NCI-H187 treated with DMSO at 0.1 percent for 48 hours (cell line): Measurements from ENCODE around the gene RARA.

ENCODE experiments used
- DNase-seq: peaks from one replicate; lab custom pipeline; 2025; lab: John Stamatoyannopoulos, UW

Gene RARA

DNA sequence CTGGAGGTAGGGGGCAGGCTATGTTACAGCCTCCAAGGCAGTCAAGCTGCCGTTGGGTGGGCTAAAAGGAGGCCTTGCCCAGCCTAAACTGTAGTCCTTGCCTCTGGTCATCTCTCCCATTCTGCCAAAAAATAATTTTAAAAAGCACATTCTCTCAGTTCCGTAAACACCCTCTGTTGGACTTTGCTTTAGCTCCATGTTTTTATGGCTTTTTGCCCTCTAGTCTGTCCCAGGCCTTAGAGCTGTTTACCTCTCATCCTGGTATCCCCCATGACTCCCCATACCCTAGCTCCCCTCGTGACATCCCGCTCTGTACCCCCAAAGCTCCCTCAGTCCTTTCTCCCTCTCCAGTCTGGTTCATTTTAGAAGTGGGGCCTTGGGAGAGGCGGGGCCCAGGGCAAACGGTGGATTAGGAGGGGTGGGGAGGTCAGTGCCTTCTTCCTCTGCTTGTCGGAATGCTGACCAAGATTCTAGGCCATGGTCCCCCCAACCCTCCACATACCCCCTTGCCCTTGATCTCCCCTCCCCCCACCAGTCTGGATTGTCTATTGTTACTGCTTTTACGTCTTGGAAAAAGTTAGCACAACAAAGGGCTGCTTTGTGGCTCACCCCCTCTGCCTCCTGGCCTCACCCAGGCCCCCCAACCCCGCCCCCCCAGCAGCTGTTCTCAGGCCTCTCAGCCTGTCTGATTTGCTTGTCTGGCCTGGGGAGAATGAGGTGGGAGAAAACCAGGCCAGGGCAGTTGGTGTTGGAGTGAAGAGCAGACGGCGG lies 37.2 kb downstream of the RARA start:
- DNase-seq, result no peak

DNA sequence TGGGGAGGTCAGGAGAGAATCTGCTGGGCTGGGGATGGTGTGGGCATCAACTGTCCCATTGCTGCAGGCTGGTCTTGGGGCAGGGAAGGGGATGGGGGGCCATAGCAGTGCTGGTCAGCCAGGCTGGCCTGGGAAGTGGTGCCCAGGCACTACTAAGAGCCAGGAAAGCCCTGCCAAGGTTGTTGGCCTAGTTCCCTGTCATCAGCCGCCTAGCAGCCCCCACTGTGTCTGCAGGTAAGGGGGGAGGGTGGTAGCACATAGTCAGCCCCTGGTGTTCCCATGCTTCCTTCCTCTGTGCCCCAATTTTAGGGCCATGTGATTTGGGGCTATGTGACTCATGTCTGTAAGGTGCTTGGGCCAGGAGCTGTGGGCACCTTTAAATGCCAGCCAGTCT lies 37.8 kb downstream of the RARA start:
- no peak for DNase-seq

DNA sequence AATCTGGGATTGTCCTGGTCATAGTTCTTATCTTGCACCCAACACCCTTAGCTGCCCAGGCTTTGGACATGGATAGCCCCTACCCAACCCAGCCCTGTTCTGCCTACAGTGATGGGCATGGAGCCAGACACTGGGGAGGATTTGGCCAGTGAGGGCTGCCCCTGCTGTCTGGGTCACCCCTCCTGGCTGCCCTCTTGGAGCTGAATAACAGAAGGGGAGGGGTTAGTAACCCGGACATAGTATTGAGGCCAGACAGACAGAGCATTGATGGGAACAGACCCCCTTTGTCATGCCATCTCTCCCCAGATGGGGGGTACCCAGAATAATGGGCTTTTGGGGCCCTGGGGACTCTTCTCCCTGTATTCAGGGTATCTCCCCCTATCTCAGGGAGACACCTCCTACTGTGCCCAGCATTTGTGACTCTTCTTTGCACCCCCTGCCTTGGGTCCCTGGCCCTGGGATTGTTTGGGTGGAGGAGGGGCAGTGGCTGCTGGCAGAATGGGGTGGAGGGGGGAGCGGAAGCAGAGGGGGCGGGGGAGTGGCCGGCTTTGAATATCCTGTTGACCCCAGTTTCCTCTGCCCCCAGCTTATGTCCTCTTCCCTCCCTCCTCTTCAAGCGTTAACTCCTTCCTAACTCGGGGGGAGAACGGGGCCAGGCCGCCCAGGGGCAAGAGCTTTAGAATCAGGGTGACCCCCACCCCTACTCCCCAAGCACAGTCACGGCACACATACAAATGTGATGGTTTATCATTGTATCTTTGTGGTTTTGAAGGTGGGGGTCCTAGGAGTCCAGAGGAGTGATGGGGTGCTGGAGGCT lies 38.5 kb downstream of the RARA start:
- DNase-seq, result no peak

DNA sequence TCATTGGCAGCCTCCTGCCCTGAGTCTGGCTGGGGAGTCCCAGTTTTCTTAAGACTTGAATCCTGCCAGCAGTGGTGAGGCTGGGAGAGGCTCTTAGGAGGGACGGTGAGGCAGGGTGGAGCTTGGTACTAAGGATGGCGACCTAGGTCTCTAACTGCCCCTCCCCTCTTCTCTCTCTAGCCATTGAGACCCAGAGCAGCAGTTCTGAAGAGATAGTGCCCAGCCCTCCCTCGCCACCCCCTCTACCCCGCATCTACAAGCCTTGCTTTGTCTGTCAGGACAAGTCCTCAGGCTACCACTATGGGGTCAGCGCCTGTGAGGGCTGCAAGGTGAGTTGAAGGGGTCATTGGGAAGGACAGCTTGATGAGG lies 39.1 kb downstream of the RARA start:
- DNase-seq, result no peak

DNA sequence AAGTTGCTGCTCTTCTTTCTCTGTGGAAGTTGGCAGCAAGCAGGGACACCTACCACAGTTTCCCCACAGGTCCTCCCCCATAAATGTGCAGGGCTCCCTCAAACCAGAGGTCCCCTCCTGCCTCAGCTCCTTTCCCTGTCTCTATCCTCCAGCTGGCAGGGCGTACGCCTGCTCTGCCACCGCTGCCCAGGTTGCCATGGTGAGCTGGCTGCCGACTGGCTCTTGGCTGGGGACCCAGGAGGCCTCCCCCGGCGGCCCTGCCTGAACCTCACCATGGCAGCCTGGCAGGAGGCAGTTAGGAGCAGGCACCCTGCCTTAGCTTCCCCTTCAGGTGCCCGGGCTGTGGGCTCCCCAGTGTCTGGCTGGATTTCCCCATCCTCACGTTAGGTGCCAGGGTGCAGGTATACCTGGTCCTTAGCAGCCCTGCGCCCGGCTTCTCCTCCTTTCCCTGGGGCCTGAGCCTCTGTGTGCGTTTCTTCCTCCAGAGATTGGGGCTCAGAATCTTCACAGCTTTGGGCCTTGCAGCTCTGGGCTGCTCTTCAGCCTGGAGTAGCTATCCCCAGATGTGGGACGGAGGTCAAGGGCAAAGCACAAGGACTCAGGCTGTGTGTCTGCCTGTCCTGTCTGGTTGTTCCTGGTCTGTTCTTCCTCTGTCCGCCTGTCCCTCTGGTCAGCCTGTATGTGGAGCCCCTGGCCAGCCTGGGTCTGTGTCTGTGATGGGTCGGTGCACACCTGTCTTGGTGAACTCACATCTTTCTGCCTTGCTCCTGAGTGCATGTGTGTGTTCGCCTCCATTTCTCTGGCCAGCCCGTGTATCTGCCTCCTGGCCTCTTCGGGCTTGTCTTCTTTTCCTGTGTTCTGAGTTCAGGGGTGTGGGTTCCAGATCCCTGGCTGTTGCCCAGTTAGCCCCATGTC lies 39.8 kb downstream of the RARA start:
- DNase-seq, result no peak

DNA sequence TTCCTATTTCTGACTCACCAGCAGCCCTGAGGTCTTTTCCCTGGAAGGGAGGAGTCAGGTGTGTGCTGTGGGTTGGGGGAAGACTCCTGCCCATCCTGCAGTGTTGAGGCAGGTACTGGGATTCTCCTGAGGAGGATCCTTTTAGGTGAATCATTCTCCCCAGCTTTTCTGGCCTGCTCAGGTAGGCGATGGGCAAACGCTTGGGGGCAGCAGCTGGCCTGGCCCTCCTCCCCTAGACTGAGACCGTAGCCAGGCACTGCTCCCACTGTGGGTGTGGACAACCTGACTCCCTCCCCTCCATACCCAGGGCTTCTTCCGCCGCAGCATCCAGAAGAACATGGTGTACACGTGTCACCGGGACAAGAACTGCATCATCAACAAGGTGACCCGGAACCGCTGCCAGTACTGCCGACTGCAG lies 40.5 kb downstream of the RARA start:
- DNase-seq, result no peak

DNA sequence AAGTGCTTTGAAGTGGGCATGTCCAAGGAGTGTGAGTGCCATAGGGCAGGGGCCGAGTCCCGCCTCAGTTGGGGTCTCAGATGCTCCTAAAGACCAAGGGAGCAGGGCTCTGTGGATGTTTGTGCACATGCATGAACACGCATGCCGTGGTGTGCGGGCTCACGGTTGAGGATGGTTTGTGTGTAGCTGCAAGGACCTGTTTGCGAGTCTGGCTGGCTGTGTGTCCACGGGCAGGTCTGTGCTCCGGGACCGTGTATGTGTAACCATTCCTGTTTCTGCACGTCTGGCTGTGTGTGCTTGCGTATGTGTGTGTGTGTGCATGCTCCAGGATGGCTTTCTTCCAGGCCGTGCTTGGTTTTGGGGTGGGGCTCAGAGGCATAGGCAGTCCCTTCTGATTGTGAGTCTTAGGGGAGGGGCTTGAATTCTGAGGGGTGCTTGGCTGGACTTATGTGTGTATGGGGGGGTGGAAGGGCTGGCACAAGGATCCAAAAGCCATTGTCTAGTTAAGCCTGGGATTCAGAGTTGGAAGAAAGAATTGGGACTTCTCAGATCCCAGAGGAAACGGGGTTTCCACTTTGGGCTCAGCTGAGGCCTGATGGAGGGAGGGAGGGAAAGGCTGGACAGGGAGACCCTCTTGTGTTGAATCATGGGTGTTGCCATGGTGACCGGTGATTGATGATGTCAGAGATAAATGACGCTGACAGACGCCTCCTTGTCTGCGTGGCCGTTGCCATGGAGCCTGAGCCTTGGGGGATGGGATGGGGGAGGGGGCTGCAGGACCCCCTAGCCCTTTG lies 41.1 kb downstream of the RARA start:
- DNase-seq, result no peak

DNA sequence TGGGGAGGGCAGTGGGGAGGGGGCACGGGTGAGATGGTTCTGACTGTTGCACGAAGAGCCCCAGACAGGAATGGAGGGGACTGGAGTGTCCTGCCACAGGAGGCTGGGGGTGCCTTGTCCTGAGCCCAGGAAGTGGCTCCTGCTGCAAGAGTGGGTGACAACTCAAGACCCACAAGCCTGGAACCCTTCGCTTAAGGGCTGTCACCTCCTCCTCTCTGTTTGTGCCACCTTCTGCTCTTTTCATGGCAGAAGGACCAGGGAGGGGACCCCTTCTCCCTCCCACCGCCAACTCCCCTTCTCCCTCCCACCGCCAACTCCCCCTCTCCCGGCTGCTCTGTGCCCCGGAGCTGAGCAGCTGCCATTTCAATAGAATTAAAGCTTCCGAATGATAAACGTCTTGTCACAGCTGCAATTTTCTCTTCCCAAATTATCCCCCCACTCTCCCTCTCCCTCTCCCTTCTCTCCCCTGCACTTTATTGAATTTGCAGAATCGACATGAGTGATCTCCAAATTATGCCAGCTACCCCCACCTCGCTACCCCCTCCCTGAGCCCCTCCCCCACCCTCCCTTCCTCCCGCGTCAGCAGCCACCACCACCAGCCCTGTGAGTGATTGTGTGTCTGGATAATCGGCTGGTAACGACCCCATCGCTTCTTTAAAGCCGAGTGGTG lies 41.8 kb downstream of the RARA start:
- no peak for DNase-seq

DNA sequence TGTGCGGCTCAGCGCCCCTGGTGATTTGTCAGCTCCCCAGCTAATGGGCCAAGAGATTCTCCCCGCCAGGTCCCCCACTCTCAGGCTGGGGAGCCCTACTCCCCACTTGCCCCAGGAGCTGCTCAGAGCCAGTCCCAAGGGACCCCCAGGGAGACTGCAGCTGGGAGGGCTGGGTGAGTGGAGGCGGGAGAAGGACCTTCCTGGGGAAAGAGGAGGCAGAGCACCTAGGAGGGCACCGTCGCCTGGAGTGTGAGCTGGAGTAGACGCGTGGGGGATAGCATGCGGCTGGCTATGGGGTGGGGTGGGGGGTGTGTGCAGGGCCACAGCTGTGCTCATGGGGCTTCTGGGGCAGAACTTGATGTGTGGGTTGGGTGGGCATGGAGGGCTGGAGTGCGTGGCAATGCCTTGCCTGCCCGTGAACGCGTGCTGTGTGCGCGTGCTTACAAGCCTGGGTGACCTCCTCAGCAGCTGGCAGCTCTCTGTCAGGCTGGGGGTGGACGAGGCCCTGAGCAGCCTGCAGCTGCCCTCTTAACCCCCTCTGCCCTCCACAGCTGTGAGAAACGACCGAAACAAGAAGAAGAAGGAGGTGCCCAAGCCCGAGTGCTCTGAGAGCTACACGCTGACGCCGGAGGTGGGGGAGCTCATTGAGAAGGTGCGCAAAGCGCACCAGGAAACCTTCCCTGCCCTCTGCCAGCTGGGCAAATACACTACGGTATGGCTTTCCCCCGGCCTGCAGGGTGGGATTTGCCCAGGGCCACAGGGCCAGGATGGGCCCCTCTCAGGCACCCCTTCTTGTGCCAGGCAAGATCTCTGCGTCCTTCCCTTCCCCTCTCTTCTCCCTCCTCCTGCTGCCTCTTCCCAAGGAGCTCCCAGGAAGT lies 42.6 kb downstream of the RARA start:
- DNase-seq, result no peak

DNA sequence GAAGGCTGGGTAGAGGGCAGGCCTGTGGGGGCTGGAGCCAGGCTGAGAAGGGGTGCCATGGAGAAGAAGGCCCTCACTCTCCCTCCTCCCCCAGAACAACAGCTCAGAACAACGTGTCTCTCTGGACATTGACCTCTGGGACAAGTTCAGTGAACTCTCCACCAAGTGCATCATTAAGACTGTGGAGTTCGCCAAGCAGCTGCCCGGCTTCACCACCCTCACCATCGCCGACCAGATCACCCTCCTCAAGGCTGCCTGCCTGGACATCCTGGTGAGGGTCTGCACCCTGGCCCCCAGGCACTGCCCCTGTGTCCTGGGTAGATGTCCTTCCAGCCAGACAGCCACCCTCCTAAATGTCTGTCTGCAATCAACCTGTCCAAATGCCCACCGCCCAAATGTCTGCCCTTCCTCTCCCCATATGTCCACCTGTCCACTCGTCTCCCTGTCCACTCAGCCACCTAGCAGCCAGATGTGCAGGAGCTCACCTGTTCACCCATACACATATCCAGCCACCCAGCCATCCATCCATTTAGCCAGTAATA lies 43.3 kb downstream of the RARA start:
- DNase-seq, result no peak

DNA sequence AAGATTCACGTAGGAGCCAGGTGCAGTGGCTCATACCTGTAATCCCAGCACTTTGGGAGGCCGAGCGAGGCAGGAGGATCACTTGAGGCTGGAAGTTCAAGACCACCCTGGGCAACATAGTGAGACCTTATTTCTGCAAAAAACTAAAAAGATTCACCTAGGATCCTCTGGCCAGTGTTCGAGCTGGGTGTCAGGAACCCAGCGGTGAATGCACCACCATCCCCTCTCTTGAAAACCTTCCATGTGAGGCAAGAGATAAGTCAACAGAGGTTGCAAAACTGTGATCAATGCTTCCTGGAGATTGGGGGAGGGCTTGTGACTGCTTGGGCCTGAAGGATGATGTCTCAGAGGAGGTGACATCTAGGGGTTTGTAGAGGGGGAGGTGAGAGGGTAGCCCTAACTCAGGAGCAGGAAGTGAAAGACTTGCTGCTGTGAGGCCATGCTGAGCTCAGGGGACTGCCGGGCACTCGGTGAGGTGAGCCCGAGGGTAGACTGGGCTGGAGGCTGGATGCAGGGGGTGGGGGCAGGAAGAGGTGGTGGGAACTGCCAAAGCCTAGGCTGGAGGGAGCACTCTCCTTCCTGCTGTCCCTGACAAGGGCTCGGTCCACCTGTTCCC lies 43.9 kb downstream of the RARA start:
- no peak for DNase-seq

DNA sequence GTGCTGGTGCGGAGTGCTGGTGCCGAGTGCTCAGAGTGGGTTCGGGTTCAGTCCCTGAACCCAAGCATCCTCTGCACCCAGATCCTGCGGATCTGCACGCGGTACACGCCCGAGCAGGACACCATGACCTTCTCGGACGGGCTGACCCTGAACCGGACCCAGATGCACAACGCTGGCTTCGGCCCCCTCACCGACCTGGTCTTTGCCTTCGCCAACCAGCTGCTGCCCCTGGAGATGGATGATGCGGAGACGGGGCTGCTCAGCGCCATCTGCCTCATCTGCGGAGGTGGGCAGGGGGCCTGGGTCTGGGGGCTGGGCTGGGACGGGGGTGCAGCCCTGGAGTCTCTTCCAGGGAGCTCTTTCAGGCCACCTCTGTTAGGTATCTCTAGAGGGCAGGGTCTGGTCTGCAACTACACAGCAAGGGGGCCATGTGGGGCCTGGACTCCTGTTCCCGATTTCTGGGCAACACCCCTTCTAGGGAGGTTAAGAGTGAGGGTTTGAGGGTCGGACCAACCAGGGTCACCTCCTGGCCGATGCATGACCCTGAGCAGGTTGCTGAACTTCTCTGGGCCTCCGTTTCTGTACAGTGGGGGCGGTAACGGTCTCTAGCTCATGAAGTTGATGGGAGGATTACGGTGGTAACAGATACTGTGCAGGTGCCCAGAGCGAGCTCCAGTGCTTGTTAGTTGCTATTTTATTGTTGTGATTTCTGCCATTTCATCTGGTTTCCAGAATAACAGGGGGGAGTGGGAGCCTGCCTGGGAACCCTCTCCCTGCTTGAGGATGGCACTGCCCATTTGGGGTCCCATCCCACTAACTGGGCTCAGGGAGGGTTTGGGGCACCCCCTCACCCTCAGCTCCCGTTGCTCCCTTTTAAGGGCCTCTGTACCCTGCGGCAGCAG lies 45.5 kb downstream of the RARA start:
- no peak for DNase-seq

DNA sequence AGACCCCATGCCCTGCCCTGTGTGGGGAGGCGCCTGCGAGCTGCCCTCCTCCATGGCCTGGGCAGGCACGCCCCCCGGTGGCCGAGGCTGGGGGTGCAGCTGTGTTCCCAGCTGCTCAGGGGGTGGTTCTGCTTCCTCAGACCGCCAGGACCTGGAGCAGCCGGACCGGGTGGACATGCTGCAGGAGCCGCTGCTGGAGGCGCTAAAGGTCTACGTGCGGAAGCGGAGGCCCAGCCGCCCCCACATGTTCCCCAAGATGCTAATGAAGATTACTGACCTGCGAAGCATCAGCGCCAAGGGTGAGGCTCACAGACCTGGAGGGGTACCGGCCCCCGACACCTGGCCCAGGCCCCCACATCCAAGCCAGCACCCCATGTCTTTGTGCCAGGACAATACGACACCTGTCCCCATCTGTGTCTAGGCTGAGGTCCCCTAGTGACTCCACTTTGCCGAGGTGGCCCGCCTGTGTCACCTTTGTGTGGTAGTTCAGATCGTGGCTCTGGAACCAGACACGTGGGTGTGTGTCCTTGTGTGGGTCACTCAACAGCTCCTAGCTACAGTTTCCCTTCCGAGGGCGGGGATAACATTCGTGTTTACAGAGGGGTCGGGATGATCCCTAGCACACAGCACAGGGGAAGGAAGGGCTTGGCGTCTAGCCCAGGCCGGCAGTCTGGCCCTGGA lies 46.3 kb downstream of the RARA start:
- DNase-seq, result no peak

DNA sequence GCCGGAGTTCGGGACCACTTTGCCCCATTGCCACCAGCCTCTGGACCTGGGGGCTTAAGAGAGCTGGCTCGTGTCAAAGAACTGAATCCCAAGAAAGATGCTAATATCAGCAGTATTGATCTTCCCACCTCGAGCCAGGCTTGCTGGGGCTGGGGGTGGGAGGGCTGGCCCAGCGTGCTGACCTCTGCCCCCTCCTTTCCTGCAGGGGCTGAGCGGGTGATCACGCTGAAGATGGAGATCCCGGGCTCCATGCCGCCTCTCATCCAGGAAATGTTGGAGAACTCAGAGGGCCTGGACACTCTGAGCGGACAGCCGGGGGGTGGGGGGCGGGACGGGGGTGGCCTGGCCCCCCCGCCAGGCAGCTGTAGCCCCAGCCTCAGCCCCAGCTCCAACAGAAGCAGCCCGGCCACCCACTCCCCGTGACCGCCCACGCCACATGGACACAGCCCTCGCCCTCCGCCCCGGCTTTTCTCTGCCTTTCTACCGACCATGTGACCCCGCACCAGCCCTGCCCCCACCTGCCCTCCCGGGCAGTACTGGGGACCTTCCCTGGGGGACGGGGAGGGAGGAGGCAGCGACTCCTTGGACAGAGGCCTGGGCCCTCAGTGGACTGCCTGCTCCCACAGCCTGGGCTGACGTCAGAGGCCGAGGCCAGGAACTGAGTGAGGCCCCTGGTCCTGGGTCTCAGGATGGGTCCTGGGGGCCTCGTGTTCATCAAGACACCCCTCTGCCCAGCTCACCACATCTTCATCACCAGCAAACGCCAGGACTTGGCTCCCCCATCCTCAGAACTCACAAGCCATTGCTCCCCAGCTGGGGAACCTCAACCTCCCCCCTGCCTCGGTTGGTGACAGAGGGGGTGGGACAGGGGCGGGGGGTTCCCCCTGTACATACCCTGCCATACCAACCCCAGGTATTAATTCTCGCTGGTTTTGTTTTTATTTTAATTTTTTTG lies 47.1 kb downstream of the RARA start:
- no peak for DNase-seq

DNA sequence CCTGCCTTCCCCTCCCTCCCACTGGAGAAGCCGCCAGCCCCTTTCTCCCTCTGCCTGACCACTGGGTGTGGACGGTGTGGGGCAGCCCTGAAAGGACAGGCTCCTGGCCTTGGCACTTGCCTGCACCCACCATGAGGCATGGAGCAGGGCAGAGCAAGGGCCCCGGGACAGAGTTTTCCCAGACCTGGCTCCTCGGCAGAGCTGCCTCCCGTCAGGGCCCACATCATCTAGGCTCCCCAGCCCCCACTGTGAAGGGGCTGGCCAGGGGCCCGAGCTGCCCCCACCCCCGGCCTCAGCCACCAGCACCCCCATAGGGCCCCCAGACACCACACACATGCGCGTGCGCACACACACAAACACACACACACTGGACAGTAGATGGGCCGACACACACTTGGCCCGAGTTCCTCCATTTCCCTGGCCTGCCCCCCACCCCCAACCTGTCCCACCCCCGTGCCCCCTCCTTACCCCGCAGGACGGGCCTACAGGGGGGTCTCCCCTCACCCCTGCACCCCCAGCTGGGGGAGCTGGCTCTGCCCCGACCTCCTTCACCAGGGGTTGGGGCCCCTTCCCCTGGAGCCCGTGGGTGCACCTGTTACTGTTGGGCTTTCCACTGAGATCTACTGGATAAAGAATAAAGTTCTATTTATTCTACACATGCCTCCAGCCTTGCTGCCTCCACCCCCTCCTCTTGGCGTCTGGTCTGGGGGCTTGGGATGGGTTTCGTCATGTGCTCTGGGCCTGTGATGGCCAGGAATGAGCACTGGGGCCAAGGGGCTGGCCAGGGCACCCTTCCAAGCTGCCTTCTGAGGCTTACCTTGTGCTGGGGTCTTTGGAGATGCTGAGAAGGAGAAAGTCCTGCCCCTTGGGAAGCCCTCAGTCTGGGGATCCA lies 48.3 kb downstream of the RARA start:
- no peak for DNase-seq
